HepG2 (cell line): ENCODE measurements around the gene FMOD. TPM values are rescaled to one million over a fixed set of nuclear protein-coding genes. Genes with fewer than 3 reads are reported as not detected.

Experiments
- ARID4A ChIP-seq: sonication (generic); formaldehyde crosslinking; IDR thresholded peaks from 2 replicates; pipeline ENCODE4 v1.5.0; 2020; ENCODE audit warnings: mild to moderate bottlenecking, missing genetic modification reagents, borderline replicate concordance
- ATRX ChIP-seq: sonication (generic); formaldehyde crosslinking; IDR thresholded peaks from 2 replicates; pipeline ENCODE4 v1.4.0; 2020; ENCODE audit warnings: missing genetic modification reagents, borderline replicate concordance
- PHF8 ChIP-seq: sonication (generic); formaldehyde crosslinking; IDR thresholded peaks from 2 replicates; pipeline ENCODE4 v1.5.0; 2020; ENCODE audit warnings: missing genetic modification reagents
- SAFB2 ChIP-seq: sonication (generic); formaldehyde crosslinking; IDR thresholded peaks from 2 replicates; pipeline ENCODE4 v1.5.1; 2020; ENCODE audit warnings: missing genetic modification reagents, low read depth, mild to moderate bottlenecking, borderline replicate concordance
- SAP130 ChIP-seq: IDR thresholded peaks from 2 replicates; pipeline ENCODE4 v1.6.1; 2016; ENCODE audit warnings: low read depth
- TEF ChIP-seq: sonication (generic); formaldehyde crosslinking; IDR thresholded peaks from 2 replicates; pipeline ENCODE4 v1.5.0; 2020; ENCODE audit warnings: missing genetic modification reagents
- YEATS2 ChIP-seq: sonication (generic); formaldehyde crosslinking; IDR thresholded peaks from 2 replicates; pipeline ENCODE4 v1.4.0; 2020; ENCODE audit warnings: missing genetic modification reagents, borderline replicate concordance
- ZNF264 ChIP-seq: sonication (generic); formaldehyde crosslinking; IDR thresholded peaks from 2 replicates; pipeline ENCODE4 v1.4.0; 2020; ENCODE audit warnings: missing genetic modification reagents
- ZNF275 ChIP-seq: sonication (generic); formaldehyde crosslinking; IDR thresholded peaks from 2 replicates; pipeline ENCODE4 v1.8.0; 2022; ENCODE audit warnings: missing genetic modification reagents, mild to moderate bottlenecking, inconsistent platforms, borderline replicate concordance
- ZNF326 ChIP-seq: sonication (generic); formaldehyde crosslinking; IDR thresholded peaks from 2 replicates; pipeline ENCODE4 v1.4.0; 2020; ENCODE audit warnings: missing genetic modification reagents, borderline replicate concordance
- ZNF33A ChIP-seq: sonication (generic); formaldehyde crosslinking; IDR thresholded peaks from 2 replicates; pipeline ENCODE4 v1.5.1; 2020; ENCODE audit warnings: missing genetic modification reagents, mild to moderate bottlenecking, moderate library complexity, borderline replicate concordance
- ZNF780A ChIP-seq: sonication (generic); formaldehyde crosslinking; IDR thresholded peaks from 2 replicates; pipeline ENCODE4 v1.8.0; 2022; ENCODE audit warnings: mild to moderate bottlenecking, missing genetic modification reagents, moderate library complexity
- polyA plus RNA-seq, 8 experiments: library from polyadenylated mRNA; depleted of rRNA in 3 of 8; stranded (reverse) in 7 of 8; unstranded in 1 of 8; fragments of >200 nt; fragmentation: Illumina TruSeq in 4 of 8; extraction: Trizol in 4 of 8; gene quantifications; 2 replicates each; pipeline versions ENCODE4 v1.2.1 to v1.2.3, GENCODE V29; 2011 to 2016; ENCODE audit warnings: low read depth in 4 of 8, missing spikeins in 1 of 8, mixed read lengths in 1 of 8; ENCODE audit not compliant: insufficient read depth in 1 of 8
- total RNA-seq, 5 experiments: library from RNA; depleted of rRNA; stranded (reverse); fragments of >200 nt; fragmentation: Illumina TruSeq; extraction: Trizol; gene quantifications; 2 replicates each; pipeline ENCODE4 v1.2.3, GENCODE V29; 2016; ENCODE audit warnings: low read depth in 1 of 5
- TF ChIP-seq, protein P1 (sequence below): sonication (generic); formaldehyde crosslinking; IDR thresholded peaks from 2 replicates; pipeline ENCODE4 v1.4.0; 2020; ENCODE audit warnings: mild to moderate bottlenecking, missing genetic modification reagents
- TF ChIP-seq, protein P2 (sequence below): sonication (generic); formaldehyde crosslinking; IDR thresholded peaks from 2 replicates; pipeline ENCODE4 v1.4.0; 2020; ENCODE audit warnings: missing genetic modification reagents, mild to moderate bottlenecking, borderline replicate concordance
- TF ChIP-seq, protein P3 (sequence below): sonication (generic); formaldehyde crosslinking; IDR thresholded peaks from 2 replicates; pipeline ENCODE4 v1.4.0; 2020; ENCODE audit warnings: missing genetic modification reagents, borderline replicate concordance

FMOD gene
- total and polyA plus RNA-seq, 2 of the 13 experiments (the other 11 are each of a cell fraction or from before 2014, with no cell fraction given): 0.08 TPM; not detected in 1

- no peak for TF ChIP-seq ATRX
- TF ChIP-seq TEF (CRISPR knock-in tag): no peak
- TF ChIP-seq, protein P1, sequence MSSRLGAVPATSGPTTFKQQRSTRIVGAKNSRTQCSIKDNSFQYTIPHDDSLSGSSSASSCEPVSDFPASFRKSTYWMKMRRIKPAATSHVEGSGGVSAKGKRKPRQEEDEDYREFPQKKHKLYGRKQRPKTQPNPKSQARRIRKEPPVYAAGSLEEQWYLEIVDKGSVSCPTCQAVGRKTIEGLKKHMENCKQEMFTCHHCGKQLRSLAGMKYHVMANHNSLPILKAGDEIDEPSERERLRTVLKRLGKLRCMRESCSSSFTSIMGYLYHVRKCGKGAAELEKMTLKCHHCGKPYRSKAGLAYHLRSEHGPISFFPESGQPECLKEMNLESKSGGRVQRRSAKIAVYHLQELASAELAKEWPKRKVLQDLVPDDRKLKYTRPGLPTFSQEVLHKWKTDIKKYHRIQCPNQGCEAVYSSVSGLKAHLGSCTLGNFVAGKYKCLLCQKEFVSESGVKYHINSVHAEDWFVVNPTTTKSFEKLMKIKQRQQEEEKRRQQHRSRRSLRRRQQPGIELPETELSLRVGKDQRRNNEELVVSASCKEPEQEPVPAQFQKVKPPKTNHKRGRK (CRISPR knock-in tag): no peak
- TF ChIP-seq, protein P2, sequence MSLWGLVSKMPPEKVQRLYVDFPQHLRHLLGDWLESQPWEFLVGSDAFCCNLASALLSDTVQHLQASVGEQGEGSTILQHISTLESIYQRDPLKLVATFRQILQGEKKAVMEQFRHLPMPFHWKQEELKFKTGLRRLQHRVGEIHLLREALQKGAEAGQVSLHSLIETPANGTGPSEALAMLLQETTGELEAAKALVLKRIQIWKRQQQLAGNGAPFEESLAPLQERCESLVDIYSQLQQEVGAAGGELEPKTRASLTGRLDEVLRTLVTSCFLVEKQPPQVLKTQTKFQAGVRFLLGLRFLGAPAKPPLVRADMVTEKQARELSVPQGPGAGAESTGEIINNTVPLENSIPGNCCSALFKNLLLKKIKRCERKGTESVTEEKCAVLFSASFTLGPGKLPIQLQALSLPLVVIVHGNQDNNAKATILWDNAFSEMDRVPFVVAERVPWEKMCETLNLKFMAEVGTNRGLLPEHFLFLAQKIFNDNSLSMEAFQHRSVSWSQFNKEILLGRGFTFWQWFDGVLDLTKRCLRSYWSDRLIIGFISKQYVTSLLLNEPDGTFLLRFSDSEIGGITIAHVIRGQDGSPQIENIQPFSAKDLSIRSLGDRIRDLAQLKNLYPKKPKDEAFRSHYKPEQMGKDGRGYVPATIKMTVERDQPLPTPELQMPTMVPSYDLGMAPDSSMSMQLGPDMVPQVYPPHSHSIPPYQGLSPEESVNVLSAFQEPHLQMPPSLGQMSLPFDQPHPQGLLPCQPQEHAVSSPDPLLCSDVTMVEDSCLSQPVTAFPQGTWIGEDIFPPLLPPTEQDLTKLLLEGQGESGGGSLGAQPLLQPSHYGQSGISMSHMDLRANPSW: no peak
- no peak for TF ChIP-seq ARID4A (CRISPR knock-in tag)
- TF ChIP-seq, protein P3, sequence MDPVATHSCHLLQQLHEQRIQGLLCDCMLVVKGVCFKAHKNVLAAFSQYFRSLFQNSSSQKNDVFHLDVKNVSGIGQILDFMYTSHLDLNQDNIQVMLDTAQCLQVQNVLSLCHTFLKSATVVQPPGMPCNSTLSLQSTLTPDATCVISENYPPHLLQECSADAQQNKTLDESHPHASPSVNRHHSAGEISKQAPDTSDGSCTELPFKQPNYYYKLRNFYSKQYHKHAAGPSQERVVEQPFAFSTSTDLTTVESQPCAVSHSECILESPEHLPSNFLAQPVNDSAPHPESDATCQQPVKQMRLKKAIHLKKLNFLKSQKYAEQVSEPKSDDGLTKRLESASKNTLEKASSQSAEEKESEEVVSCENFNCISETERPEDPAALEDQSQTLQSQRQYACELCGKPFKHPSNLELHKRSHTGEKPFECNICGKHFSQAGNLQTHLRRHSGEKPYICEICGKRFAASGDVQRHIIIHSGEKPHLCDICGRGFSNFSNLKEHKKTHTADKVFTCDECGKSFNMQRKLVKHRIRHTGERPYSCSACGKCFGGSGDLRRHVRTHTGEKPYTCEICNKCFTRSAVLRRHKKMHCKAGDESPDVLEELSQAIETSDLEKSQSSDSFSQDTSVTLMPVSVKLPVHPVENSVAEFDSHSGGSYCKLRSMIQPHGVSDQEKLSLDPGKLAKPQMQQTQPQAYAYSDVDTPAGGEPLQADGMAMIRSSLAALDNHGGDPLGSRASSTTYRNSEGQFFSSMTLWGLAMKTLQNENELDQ (CRISPR knock-in tag): no peak
- TF ChIP-seq YEATS2 (CRISPR knock-in tag): no peak
- no peak for TF ChIP-seq ZNF780A (CRISPR knock-in tag)
- TF ChIP-seq SAP130 (CRISPR knock-in tag): peak; percentile 15; the same call in 1 of the 2 replicates
- TF ChIP-seq ZNF275: no peak
- no peak for TF ChIP-seq ZNF264
- no peak for TF ChIP-seq PHF8 (CRISPR knock-in tag)
- TF ChIP-seq ZNF33A (CRISPR knock-in tag): no peak
- TF ChIP-seq ZNF326 (CRISPR knock-in tag): no peak
- no peak for TF ChIP-seq SAFB2 (CRISPR knock-in tag)
These were observed 10.7 kb downstream of the FMOD start (continued) for GRCh38 chr1:203340112-203340790.
